ENCODE data around the gene NHSL1.

The NHSL1 gene

GRCh38 chr6:138485586-138486248, 13.6 kb downstream of the NHSL1 start:
- TF ChIP-seq TSHZ2 (CRISPR knock-in tag; IDR thresholded peaks at IDR 0.05) (no peak), PPARA (CRISPR knock-in tag; IDR thresholded peaks at IDR 0.05; ENCODE audit: borderline replicate concordance) (no peak), ZFP3 (CRISPR knock-in tag; IDR thresholded peaks at IDR 0.05) (no peak), ZFP30 (CRISPR knock-in tag; IDR thresholded peaks at IDR 0.05) (no peak), ESRRG (CRISPR knock-in tag; IDR thresholded peaks at IDR 0.05) (no peak)
- ATAC-seq, result no peak

- no peak for ATAC-seq
- no peak for TF ChIP-seq CSDC2 (CRISPR knock-in tag; IDR thresholded peaks at IDR 0.05)
These were observed 14.2 kb downstream of the NHSL1 start for GRCh38 chr6:138485005-138485545.

GRCh38 chr6:138484018-138484731, 15.1 kb downstream of the NHSL1 start:
- ATAC-seq, result no peak

GRCh38 chr6:138482816-138483215, 16.5 kb downstream of the NHSL1 start:
- ATAC-seq, result no peak
- TF ChIP-seq ZNF8 (CRISPR knock-in tag; IDR thresholded peaks at IDR 0.05) (no peak), GLIS3 (CRISPR knock-in tag; IDR thresholded peaks at IDR 0.05) (no peak), POU6F1 (CRISPR knock-in tag; IDR thresholded peaks at IDR 0.05; ENCODE audit: borderline replicate concordance, low read depth) (no peak), CREB5 (CRISPR knock-in tag; IDR thresholded peaks at IDR 0.05; ENCODE audit: low read depth) (no peak), PPARA (CRISPR knock-in tag; IDR thresholded peaks at IDR 0.05; ENCODE audit: borderline replicate concordance) (no peak), CSDC2 (CRISPR knock-in tag; IDR thresholded peaks at IDR 0.05) (no peak), CSRNP3 (CRISPR knock-in tag; IDR thresholded peaks at IDR 0.05) (no peak), ZFP30 (CRISPR knock-in tag; IDR thresholded peaks at IDR 0.05) (no peak), SNAI2 (CRISPR knock-in tag; IDR thresholded peaks at IDR 0.05) (no peak), ESRRG (CRISPR knock-in tag; IDR thresholded peaks at IDR 0.05) (no peak), ZNF565 (CRISPR knock-in tag; conservative IDR thresholded peaks at IDR 0.05; ENCODE audit: low read depth) (no peak), ZC3H10 (CRISPR knock-in tag; IDR thresholded peaks at IDR 0.05) (no peak), TSHZ2 (CRISPR knock-in tag; IDR thresholded peaks at IDR 0.05) (no peak), BACH2 (CRISPR knock-in tag; IDR thresholded peaks at IDR 0.05; ENCODE audit: borderline replicate concordance) (no peak), TCF4 (CRISPR knock-in tag; IDR thresholded peaks at IDR 0.05; ENCODE audit: borderline replicate concordance) (no peak)

More at GRCh38 chr6:138484018-138484731, 15.1 kb downstream of the NHSL1 start:
- TF ChIP-seq RARB (CRISPR knock-in tag; IDR thresholded peaks at IDR 0.05) (no peak), PPARA (CRISPR knock-in tag; IDR thresholded peaks at IDR 0.05; ENCODE audit: borderline replicate concordance) (no peak), TSHZ2 (CRISPR knock-in tag; IDR thresholded peaks at IDR 0.05) (no peak), BACH2 (CRISPR knock-in tag; IDR thresholded peaks at IDR 0.05; ENCODE audit: borderline replicate concordance) (no peak)

All from SK-N-SH treated with all-trans-retinoic acid at 6 μM for 48 hours (cell line).